K562 (cell line): ENCODE data around the gene DNER.

Experiments
- CTCF ChIP-seq, 3 experiments: IDR thresholded peaks in 2 of 3; conservative IDR thresholded peaks in 1 of 3; 2 replicates each; pipeline ENCODE4 v1.5.1; 2011 to 2012; ENCODE audit warnings: low read length in 3 of 3, mild to moderate bottlenecking in 3 of 3, control low read depth in 2 of 3, improper control_type of control experiment in 1 of 3, inconsistent platforms in 1 of 3, low read depth in 1 of 3, mixed read lengths in 1 of 3, moderate library complexity in 1 of 3; ENCODE audit not compliant: insufficient read depth in 2 of 3
- MYC ChIP-seq, 2 experiments: fragments of 250-450 bp in 1 of 2; sonication (Bioruptor Pico) in 1 of 2; IDR thresholded peaks; 2 replicates each; pipeline versions ENCODE4 v1.5.1 to v1.6.1; 2012 to 2021; ENCODE audit warnings: low read depth in 2 of 2, borderline replicate concordance in 1 of 2, improper control_type of control experiment in 1 of 2, low read length in 1 of 2, mild to moderate bottlenecking in 1 of 2, moderate library complexity in 1 of 2
- YY1 ChIP-seq, 3 experiments: IDR thresholded peaks; 2 replicates each; pipeline ENCODE4 v1.6.1; 2011; ENCODE audit warnings: low read length in 2 of 3, mild to moderate bottlenecking in 2 of 3, moderate library complexity in 2 of 3, borderline replicate concordance in 1 of 3, control low read depth in 1 of 3, low read depth in 1 of 3; ENCODE audit not compliant: insufficient read depth in 3 of 3, insufficient replicate concordance in 2 of 3, control insufficient read depth in 1 of 3, insufficient read length in 1 of 3; ENCODE audit errors: extremely low read depth in 1 of 3
- ZNF79 ChIP-seq: fragments of 250-450 bp; sonication (Bioruptor Pico); IDR thresholded peaks from 2 replicates; pipeline ENCODE4 v1.4.0; 2020; ENCODE audit warnings: low read depth, mild to moderate bottlenecking, moderate library complexity
- ZSCAN29 ChIP-seq: fragments of 450-650 bp; IDR thresholded peaks from 2 replicates; pipeline ENCODE4 v1.6.1; 2017

- TF ChIP-seq YY1 (IDR thresholded peaks at IDR 0.05; ENCODE audit: borderline replicate concordance in 1 of 3, control insufficient read depth in 1 of 3, extremely low read depth in 1 of 3, insufficient read depth in 3 of 3, insufficient read length in 1 of 3, insufficient replicate concordance in 2 of 3, low read depth in 1 of 3, low read length in 2 of 3): no peak
- no peak for TF ChIP-seq MYC (IDR thresholded peaks at IDR 0.05; ENCODE audit: low read depth, low read length)
- no peak for TF ChIP-seq MYC (CRISPR knock-in tag; IDR thresholded peaks at IDR 0.05; ENCODE audit: borderline replicate concordance, low read depth)
- TF ChIP-seq ZNF79: no peak
- no peak for TF ChIP-seq CTCF (IDR thresholded peaks at IDR 0.05 in 2 of 3, conservative IDR thresholded peaks at IDR 0.05 in 1 of 3; ENCODE audit: insufficient read depth in 2 of 3, low read depth in 1 of 3, low read length in 3 of 3)
- TF ChIP-seq ZSCAN29: no peak
Observed at GRCh38 chr2:229409751-229410181, 304.6 kb downstream of the DNER start.
